Epithelial cell of proximal tubule (primary cell): ENCODE data around the gene NUDT1. TPM values are rescaled to one million over a fixed set of nuclear protein-coding genes. Genes with fewer than 3 reads are reported as not detected.

Experiments used
- DNase-seq: peaks from one replicate; pipeline ENCODE4 v3.0.0-alpha.2; 2011; ENCODE audit warnings: low read depth
- H3K4me3 ChIP-seq: 2 replicates; pipeline ENCODE4 v1.5.1; 2011; ENCODE audit warnings: low read depth, mild to moderate bottlenecking, low read length
- total RNA-seq: library from RNA; depleted of rRNA; stranded (reverse); fragments of >200 nt; gene quantifications from 2 replicates; pipeline ENCODE4 v1.2.3, GENCODE V29; 2015
- TF ChIP-seq, protein P1 (sequence below): conservative IDR thresholded peaks from 2 replicates; pipeline ENCODE4 v1.5.1; 2012; ENCODE audit warnings: low read depth, mild to moderate bottlenecking, low read length

NUDT1 gene
- total RNA-seq, 1 donor from 2014 or later = 39.1 TPM

DNA sequence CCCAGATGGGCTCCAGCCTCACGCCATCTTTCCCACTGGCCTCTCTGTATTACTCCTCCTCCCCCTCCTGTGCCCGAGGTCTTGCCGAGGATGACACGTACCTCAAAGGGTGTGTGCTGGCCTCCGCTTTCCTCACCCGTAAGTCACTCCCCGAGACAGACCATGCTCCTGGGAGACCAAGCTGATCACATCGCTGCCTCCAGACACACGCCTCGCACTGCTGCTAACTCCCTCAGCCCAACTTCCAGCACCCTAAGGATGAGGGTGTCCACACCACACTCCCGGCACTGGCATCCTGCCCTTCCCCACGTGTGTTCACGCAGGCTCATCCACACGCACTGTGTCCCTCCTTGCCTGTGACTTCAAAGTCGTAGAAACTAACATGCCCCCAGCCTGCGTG, 33.3 kb upstream of the NUDT1 start:
- no peak overlapping the region for H3K4me3 ChIP-seq
- DNase-seq = no peak
- TF ChIP-seq, protein P1, sequence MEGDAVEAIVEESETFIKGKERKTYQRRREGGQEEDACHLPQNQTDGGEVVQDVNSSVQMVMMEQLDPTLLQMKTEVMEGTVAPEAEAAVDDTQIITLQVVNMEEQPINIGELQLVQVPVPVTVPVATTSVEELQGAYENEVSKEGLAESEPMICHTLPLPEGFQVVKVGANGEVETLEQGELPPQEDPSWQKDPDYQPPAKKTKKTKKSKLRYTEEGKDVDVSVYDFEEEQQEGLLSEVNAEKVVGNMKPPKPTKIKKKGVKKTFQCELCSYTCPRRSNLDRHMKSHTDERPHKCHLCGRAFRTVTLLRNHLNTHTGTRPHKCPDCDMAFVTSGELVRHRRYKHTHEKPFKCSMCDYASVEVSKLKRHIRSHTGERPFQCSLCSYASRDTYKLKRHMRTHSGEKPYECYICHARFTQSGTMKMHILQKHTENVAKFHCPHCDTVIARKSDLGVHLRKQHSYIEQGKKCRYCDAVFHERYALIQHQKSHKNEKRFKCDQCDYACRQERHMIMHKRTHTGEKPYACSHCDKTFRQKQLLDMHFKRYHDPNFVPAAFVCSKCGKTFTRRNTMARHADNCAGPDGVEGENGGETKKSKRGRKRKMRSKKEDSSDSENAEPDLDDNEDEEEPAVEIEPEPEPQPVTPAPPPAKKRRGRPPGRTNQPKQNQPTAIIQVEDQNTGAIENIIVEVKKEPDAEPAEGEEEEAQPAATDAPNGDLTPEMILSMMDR = no peak

DNA sequence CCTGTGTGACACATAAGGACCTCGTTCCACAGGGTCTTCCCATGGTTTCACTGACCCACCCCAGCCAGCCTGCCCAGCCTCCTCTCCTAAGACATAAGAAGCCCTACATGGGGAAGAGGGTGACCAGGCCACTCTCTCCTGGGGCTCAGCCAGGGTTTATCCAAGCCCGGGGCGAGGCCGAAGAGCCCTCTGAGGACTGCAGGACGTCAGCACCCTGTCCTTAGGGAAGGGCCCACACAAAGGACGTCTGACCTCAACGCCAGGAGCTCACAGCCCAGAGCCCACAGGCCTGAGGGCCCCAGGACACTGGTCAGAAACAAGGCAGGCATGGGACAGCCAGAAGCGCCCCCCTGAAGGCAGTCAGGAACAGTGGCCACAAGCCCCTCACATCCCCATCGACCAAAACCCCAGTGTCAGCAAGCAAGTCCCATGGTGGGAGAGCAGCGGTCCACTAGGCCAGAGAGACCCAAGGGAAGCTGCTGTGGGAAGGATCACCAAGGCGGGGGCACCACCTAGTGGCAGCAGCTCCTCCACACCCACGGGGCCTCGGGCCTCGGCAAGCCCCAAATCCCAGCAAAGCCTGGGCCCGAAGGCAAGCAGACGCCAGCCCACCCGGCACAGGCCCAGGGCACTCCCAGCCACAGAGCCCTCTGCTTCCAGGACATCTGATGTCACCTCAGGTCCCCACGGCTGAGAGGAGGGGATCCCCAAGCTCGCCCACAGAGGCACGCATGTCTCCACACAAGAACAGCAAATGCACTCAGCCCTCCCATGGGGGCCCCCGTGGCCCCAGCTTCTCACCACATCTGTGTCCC, 32.7 kb upstream of the NUDT1 start:
- H3K4me3 ChIP-seq = no peak overlapping the region
- TF ChIP-seq, protein P1 = peak; percentile 82
- DNase-seq = no peak

DNA sequence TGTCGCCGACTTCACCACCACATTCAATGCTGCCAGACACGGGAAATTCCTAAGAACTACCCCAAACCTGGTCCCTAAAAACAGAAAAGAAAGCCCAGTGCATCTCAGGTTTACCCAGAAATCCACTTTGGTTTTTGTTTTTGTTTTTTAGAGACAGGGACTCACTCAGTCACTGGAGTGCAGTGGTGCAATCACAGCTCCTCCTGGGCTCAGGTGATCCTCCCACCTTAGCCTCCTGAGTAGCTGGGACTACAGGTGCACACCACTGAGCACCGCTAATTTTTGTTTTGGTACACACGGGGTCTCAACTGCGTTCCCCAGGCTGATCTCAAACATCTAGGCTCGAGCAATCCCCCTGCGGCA, 32.1 kb upstream of the NUDT1 start:
- H3K4me3 ChIP-seq = no peak overlapping the region
- no peak for DNase-seq
- TF ChIP-seq, protein P1 = no peak

DNA sequence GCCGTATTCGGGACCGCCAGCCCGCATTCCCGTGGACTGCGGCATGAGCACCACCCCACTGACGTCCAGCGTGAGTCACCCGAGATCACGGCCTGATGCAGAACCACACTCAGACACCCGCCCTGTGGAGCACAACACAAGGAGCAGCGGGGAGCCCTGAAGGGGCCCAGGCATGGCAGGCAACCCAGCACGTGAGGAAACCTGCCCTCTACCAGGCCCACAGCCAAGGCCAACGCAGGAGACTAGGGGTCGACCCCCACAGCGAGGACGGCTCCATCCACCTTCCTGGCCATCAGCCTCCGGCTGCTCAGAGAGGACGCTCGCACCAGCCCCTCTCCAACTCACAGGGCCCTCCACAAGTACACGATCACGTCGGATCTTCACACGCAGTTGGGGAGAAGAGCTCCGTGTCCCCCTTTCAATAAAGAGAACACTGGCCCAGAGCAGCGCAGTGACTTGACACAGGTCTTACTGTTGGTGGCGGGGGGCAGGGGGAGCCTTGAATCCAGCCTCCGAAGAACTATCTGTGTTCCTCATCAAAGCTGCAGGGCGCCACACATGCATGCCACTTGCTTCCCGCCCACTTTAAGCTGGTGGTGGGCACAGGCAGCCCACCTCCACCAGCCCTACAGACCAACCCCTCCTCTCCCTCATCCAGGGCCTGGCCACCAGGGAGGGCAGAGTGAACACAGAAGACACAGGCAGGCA, 31.3 kb upstream of the NUDT1 start:
- TF ChIP-seq, protein P1 = no peak
- no peak overlapping the region for H3K4me3 ChIP-seq
- no peak for DNase-seq

DNA sequence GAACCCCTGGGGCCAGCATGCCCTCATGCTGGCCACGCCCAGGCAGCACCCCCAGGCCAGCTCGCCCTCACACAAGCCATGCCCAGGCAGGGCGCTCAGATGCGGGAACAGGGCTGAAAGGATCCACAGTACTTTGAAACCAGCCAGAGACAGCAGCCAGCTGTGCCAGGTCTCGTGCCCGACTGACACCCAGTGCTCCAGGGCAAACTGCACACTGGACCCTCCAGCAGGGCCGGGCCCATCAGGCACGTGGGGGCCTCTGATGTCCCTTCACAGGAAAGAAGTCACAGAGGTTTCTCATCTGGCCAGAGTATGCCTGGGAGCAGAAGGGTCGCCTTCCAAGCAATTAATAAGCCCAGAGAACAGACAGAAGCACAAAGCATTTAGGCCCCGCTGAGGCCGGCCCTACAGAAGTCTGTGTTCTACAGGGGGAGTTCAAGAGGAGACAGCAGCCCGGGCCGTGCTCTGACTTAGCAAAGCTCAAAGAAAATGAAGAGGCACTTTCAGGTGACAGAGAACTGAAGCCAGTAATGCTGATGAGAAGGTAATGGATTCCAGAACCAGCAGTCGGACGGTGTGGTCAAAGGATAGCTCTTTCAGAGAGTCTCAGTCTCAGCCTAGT, 30.7 kb upstream of the NUDT1 start:
- TF ChIP-seq, protein P1 = no peak
- DNase-seq = no peak
- no peak overlapping the region for H3K4me3 ChIP-seq

DNA sequence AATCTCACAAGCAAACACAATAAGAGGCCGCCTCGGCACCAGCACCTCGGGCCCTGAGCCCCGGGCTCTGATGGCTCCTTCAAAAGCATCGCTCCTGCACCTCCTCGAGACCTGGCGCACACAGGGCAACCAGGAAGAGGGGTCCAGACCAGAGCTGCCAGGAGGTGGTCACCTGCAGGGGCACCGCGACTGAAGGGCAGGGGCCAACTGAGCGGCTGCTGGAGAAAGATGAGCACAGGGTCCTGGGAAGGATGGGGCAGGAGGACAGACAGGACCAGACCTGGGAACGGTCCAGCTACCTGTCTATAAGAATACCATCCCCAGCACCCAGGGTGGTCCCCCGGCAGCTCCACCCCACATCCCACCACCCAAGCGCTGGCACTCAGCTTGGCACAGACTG, 30.1 kb upstream of the NUDT1 start:
- no peak for DNase-seq
- TF ChIP-seq, protein P1 = no peak
- H3K4me3 ChIP-seq = no peak overlapping the region
